Measurements from ENCODE around the gene RTL3. TPM values are rescaled to one million over a fixed set of nuclear protein-coding genes. Genes with fewer than 3 reads are reported as not detected.
"Not testable (repeated sequence)": the region's sequence is repeated elsewhere in the genome, so short reads cannot be mapped to it uniquely, and the experiment has no call there.

RTL3 gene
- total RNA-seq, 1 experiment from 2014 or later: not detected

DNA sequence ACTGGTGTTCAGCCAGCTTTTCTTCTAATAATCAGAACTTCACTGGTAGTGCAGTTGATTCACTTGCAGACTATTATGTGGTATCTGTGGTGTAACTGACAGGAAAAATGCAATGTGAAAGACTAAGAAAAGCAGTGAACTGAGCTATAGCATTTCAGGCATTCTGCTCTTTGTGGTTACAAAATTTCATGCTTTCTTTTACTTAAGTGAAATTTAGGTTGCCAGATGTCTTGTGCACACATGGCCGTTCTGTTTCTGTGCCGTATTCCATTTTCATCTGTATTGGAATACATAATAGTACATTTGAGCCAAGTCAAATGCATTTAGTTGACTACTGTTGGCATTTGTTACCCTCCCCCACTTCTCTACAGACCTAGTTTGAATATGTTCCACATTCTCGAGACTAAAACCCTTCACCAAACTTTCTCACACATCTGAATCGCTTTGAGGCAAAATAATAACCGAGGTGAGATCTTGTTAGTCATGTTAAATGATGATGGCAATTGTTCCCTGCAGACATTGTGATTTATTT lies 8.2 kb downstream of the RTL3 start:
- Histone ChIP-seq H3K36me3 (replicated peaks; ENCODE audit: control insufficient read depth, insufficient read depth, low read length) (no peaks in the 10 kb centered on the region), H3K4me3 (ENCODE audit: insufficient read depth, low read depth, low read length) (no peak overlapping the region), H3K27me3 (ENCODE audit: control insufficient read depth, insufficient read depth, low read length) (no peaks in the 10 kb centered on the region)
- no peak for DNase-seq

GRCh38 chrX:78643874-78644273 lies 15.3 kb downstream of the RTL3 start:
- Histone ChIP-seq H3K27me3 (ENCODE audit: control insufficient read depth, insufficient read depth, low read length) (no peaks in the 10 kb centered on the region), H3K36me3 (replicated peaks; ENCODE audit: control insufficient read depth, insufficient read depth, low read length) (no peaks in the 10 kb centered on the region), H3K4me3 (ENCODE audit: insufficient read depth, low read depth, low read length) (no peak overlapping the region)
- DNase-seq: no peak

DNA sequence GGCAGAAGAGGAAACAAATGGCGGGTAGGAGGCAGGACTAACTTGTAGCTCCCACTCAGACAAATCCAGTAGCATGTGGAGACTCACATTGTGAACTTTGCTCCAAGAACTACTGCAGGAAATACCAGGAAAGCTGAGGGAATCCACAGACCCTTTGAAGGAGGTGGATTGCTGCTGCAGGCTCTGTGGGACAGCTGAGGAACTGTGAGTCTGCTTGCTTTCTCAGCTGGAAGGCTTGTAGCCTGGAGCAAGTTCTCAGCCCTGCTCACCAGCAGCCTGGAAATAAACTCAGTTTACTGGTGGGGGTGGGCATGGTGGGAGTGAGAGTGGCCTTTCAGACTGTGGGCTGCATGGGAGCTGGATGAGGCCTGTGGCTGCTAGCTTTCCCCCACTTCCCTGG lies 16.0 kb downstream of the RTL3 start:
- H3K27me3 ChIP-seq (ENCODE audit: control insufficient read depth, insufficient read depth, low read length): no peaks in the 10 kb centered on the region
- no peak overlapping the region for H3K4me3 ChIP-seq (ENCODE audit: insufficient read depth, low read depth, low read length)
- DNase-seq: no peak
- no peaks in the 10 kb centered on the region for H3K36me3 ChIP-seq (replicated peaks; ENCODE audit: control insufficient read depth, insufficient read depth, low read length)

- not testable (repeated sequence) for H3K4me3 ChIP-seq (ENCODE audit: insufficient read depth, low read depth, low read length); H3K27me3 ChIP-seq (ENCODE audit: control insufficient read depth, insufficient read depth, low read length); DNase-seq; H3K36me3 ChIP-seq (replicated peaks; ENCODE audit: control insufficient read depth, insufficient read depth, low read length)
These were observed 23.0 kb downstream of the RTL3 start for GRCh38 chrX:78636096-78636495.

GRCh38 chrX:78624962-78625909 lies 33.9 kb downstream of the RTL3 start:
- Histone ChIP-seq H3K36me3 (replicated peaks; ENCODE audit: control insufficient read depth, insufficient read depth, low read length) (no peaks in the 10 kb centered on the region), H3K4me3 (ENCODE audit: insufficient read depth, low read depth, low read length) (no peak overlapping the region), H3K27me3 (ENCODE audit: control insufficient read depth, insufficient read depth, low read length) (no peaks in the 10 kb centered on the region)
- DNase-seq: no peak

DNA sequence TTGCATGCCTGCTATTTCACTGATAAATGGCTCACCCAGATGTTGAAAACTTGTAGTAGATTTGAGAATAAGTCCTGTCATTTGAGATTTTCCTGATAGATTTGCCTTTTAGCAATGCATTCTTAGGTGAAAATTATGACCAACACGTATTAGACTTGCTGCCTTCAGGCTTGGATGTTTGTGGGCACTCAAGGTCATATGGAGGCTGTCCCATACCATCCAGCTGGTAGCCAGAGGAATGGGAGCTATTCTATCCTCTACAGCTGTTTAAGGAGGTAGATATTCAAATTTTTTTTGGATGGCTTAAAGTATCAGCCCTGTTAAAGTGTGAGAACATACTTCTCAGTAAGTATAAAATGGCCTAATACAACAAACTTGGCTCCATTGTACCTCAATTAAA lies 34.7 kb downstream of the RTL3 start:
- no peak overlapping the region for H3K4me3 ChIP-seq (ENCODE audit: insufficient read depth, low read depth, low read length)

GRCh38 chrX:78622831-78623230 lies 36.3 kb downstream of the RTL3 start:
- DNase-seq: no peak
- H3K4me3 ChIP-seq (ENCODE audit: insufficient read depth, low read depth, low read length): no peak overlapping the region
- no peaks in the 10 kb centered on the region for H3K36me3 ChIP-seq (replicated peaks; ENCODE audit: control insufficient read depth, insufficient read depth, low read length)
- H3K27me3 ChIP-seq (ENCODE audit: control insufficient read depth, insufficient read depth, low read length): no peaks in the 10 kb centered on the region

More for the DNA sequence above, 34.7 kb downstream of the RTL3 start:
- H3K36me3 ChIP-seq (replicated peaks; ENCODE audit: control insufficient read depth, insufficient read depth, low read length): no peaks in the 10 kb centered on the region
- no peaks in the 10 kb centered on the region for H3K27me3 ChIP-seq (ENCODE audit: control insufficient read depth, insufficient read depth, low read length)
- DNase-seq: no peak

DNA sequence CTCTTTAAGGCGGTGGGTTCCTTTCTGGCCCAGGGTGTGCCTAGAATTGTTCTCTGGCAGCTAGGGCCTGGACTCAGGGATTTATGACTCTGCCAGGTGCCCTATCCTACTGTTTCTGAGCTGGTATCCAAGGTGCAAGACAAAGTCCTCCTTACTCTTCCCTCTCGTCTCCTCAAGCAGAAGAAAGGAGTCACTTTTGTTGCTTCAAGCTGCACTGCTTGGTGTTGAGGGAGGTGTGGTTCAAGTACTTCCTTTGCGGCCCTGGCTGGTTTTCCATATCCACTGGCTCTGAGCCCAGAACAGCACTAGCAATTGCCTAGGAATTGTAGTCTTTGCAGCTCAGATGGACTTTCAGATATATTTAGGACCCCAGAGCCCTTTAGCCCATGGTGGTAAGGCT lies 39.3 kb downstream of the RTL3 start:
- Histone ChIP-seq H3K27me3 (ENCODE audit: control insufficient read depth, insufficient read depth, low read length) (no peaks in the 10 kb centered on the region), H3K36me3 (replicated peaks; ENCODE audit: control insufficient read depth, insufficient read depth, low read length) (no peaks in the 10 kb centered on the region), H3K4me3 (ENCODE audit: insufficient read depth, low read depth, low read length) (no peak overlapping the region)
- DNase-seq: no peak

- Histone ChIP-seq H3K36me3 (replicated peaks; ENCODE audit: control insufficient read depth, insufficient read depth, low read length) (no peaks in the 10 kb centered on the region), H3K27me3 (ENCODE audit: control insufficient read depth, insufficient read depth, low read length) (no peaks in the 10 kb centered on the region), H3K4me3 (ENCODE audit: insufficient read depth, low read depth, low read length) (no peak overlapping the region)
- no peak for DNase-seq
These were observed 40.1 kb downstream of the RTL3 start for GRCh38 chrX:78618987-78619386.

DNA sequence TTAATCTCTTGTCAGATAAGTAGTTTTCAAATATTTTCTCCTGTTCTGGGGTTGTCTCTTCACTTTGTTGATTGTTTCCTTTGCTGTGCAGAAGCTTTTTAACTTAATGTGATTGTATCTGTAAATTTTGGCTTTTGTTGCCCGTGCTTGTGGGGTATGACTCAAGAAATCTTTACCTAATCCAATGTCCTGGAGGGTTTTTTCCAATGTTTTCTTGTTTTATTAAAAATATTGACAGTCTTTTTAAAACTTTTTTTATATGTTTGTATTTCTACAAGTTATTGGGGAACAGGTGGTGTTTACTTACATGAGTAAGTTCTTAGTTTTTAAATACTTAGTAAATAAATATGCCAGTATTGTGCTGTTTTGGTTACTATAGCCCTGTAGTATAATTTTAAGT lies 44.9 kb downstream of the RTL3 start:
- DNase-seq: no peak
- no peaks in the 10 kb centered on the region for H3K27me3 ChIP-seq (ENCODE audit: control insufficient read depth, insufficient read depth, low read length)
- no peaks in the 10 kb centered on the region for H3K36me3 ChIP-seq (replicated peaks; ENCODE audit: control insufficient read depth, insufficient read depth, low read length)
- no peak overlapping the region for H3K4me3 ChIP-seq (ENCODE audit: insufficient read depth, low read depth, low read length)

Other genes starting within 250 kb of the RTL3 start
- 2.9 and 3.3 TPM in 2 replicates for gene LPAR4, start 88.4 kb upstream of the RTL3 start, total RNA-seq (2014; rRNA removed; shearing (Covaris generic))